HepG2 (cell line): ENCODE data around the gene WWC2. TPM values are rescaled to one million over a fixed set of nuclear protein-coding genes. Genes with fewer than 3 reads are reported as not detected.

Experiments
- ATAC-seq: fragments of 200-7000 bp; cut with Tn5 transposase; 3 replicates; pipeline ENCODE4 v1.9.1; 2020; ENCODE audit warnings: mild to moderate bottlenecking, moderate library complexity
- BruUV-seq: library from RNA; stranded (reverse); fragments of 400-500 nt; replicated peaks from 2 replicates; lab custom pipeline; 2021; lab: Mats Ljungman, UMichigan
- CTCF ChIA-PET: fragments of 300-600 bp; formaldehyde crosslinking; extraction: SDS; loops from one replicate; lab custom pipeline; 2021; ENCODE audit warnings: low total read pairs, inconsistent platforms, low intra/inter-chr PET ratio; lab: Yijun Ruan, JAX
- POLR2A ChIA-PET: fragments of 350-600 bp; sonication (Branson Sonifier 250); formaldehyde crosslinking; loops from one replicate; lab custom pipeline; 2020; ENCODE audit warnings: antibody characterized with exemption, inconsistent platforms; lab: Yijun Ruan, JAX
- DNase-seq: peaks from one replicate; pipeline ENCODE4 v3.0.0-alpha.2; 2015; ENCODE audit warnings: low spot score
- FAIRE-seq: peaks from 3 replicates; lab custom pipeline; 2011; peaks lifted over from hg19 to GRCh38; lab: Jason Lieb, UNC
- H2AFZ ChIP-seq: one replicate; pipeline ENCODE4 v1.6.1; 2011; ENCODE audit warnings: low read length, inconsistent platforms
- H3K27ac ChIP-seq: fragments of 300-600 bp; 3 replicates; pipeline ENCODE4 v1.8.0; 2011; ENCODE audit warnings: mixed run types, mild to moderate bottlenecking, mixed read lengths, low read length, inconsistent platforms; ENCODE audit not compliant: insufficient read depth; ENCODE audit errors: extremely low read length
- H3K27me3 ChIP-seq, 2 experiments: fragments of 200-600 bp in 1 of 2; 2 replicates in 1 of 2; 3 replicates in 1 of 2; pipeline versions ENCODE4 v1.6.0 to v1.8.0; 2011; ENCODE audit warnings: low read length in 2 of 2, mild to moderate bottlenecking in 2 of 2, moderate library complexity in 2 of 2, inconsistent platforms in 1 of 2; ENCODE audit not compliant: insufficient read depth in 2 of 2, control insufficient read depth in 1 of 2
- H3K36me3 ChIP-seq, 2 experiments: fragments of 200-600 bp in 1 of 2; replicated peaks in 1 of 2; 2 replicates in 1 of 2; 3 replicates in 1 of 2; pipeline versions ENCODE4 v1.5.1 to v1.8.0; 2011; ENCODE audit warnings: low read length in 2 of 2, inconsistent platforms in 1 of 2; ENCODE audit not compliant: insufficient read depth in 2 of 2, control insufficient read depth in 1 of 2
- H3K4me1 ChIP-seq: 2 replicates; pipeline ENCODE4 v1.5.1; 2012; ENCODE audit warnings: low read length, inconsistent platforms; ENCODE audit not compliant: insufficient read depth
- H3K4me2 ChIP-seq: 2 replicates; pipeline ENCODE4 v1.6.0; 2011; ENCODE audit warnings: low read depth, low read length, inconsistent platforms
- H3K4me3 ChIP-seq, 3 experiments: fragments of 200-600 bp in 1 of 3; sonication (generic), shearing (Covaris generic) in 1 of 3; replicated peaks in 1 of 3; 2 replicates each; pipeline ENCODE4 v1.5.1; 2011 to 2016; ENCODE audit warnings: low read length in 3 of 3, inconsistent platforms in 2 of 3, low read depth in 2 of 3, mild to moderate bottlenecking in 2 of 3, control low read depth in 1 of 3, mixed read lengths in 1 of 3; ENCODE audit not compliant: insufficient read depth in 1 of 3
- H3K79me2 ChIP-seq: one replicate; pipeline ENCODE4 v1.6.1; 2011; ENCODE audit warnings: low read length, inconsistent platforms; ENCODE audit not compliant: insufficient read depth
- H3K9ac ChIP-seq: 2 replicates; pipeline ENCODE4 v1.6.0; 2011; ENCODE audit warnings: mild to moderate bottlenecking, low read depth, low read length, inconsistent platforms; ENCODE audit not compliant: insufficient read depth
- H3K9me3 ChIP-seq: 2 replicates; pipeline ENCODE4 v1.5.1; 2012; ENCODE audit warnings: mild to moderate bottlenecking, low read length
- H4K20me1 ChIP-seq: 2 replicates; pipeline ENCODE4 v1.6.0; 2011; ENCODE audit warnings: inconsistent platforms, mild to moderate bottlenecking, low read length, moderate library complexity; ENCODE audit not compliant: insufficient read depth
- FOXM1 ChIP-seq: sonication (generic); formaldehyde crosslinking; IDR thresholded peaks from 2 replicates; pipeline ENCODE4 v1.5.0; 2020; ENCODE audit warnings: missing genetic modification reagents
- GLI4 ChIP-seq: sonication (generic); formaldehyde crosslinking; IDR thresholded peaks from 2 replicates; pipeline ENCODE4 v1.5.1; 2020; ENCODE audit warnings: missing genetic modification reagents, mild to moderate bottlenecking, moderate library complexity, borderline replicate concordance
- GMEB2 ChIP-seq: IDR thresholded peaks from 2 replicates; pipeline ENCODE4 v1.6.1; 2016; ENCODE audit warnings: missing biosample characterization, missing genetic modification reagents, low read depth
- HMGA1 ChIP-seq: sonication (generic); formaldehyde crosslinking; conservative IDR thresholded peaks from 2 replicates; pipeline ENCODE4 v1.4.0; 2020; ENCODE audit warnings: missing genetic modification reagents
- MAZ ChIP-seq, 2 experiments: sonication (generic) in 1 of 2; formaldehyde crosslinking in 1 of 2; IDR thresholded peaks; 2 replicates each; pipeline versions ENCODE4 v1.5.0 to v1.6.1; 2012 to 2020; ENCODE audit warnings: low read depth in 2 of 2, mild to moderate bottlenecking in 2 of 2, borderline replicate concordance in 1 of 2, improper control_type of control experiment in 1 of 2, low read length in 1 of 2, missing genetic modification reagents in 1 of 2, moderate library complexity in 1 of 2
- SP4 ChIP-seq: sonication (generic); formaldehyde crosslinking; IDR thresholded peaks from 2 replicates; pipeline ENCODE4 v1.8.1; 2023; ENCODE audit warnings: mild to moderate bottlenecking, missing genetic modification reagents
- SPEN ChIP-seq: sonication (generic); formaldehyde crosslinking; IDR thresholded peaks from 2 replicates; pipeline ENCODE4 v1.5.1; 2020; ENCODE audit warnings: low read depth, mild to moderate bottlenecking, missing genetic modification reagents
- TAF1 ChIP-seq: sonication (generic); formaldehyde crosslinking; IDR thresholded peaks from 2 replicates; pipeline ENCODE4 v1.4.0; 2020; ENCODE audit warnings: missing genetic modification reagents
- USF2 ChIP-seq, 2 experiments: sonication (generic) in 1 of 2; formaldehyde crosslinking in 1 of 2; IDR thresholded peaks; 2 replicates each; pipeline versions ENCODE4 v1.5.1 to v1.6.1; 2011 to 2020; ENCODE audit warnings: borderline replicate concordance in 1 of 2, low read depth in 1 of 2, low read length in 1 of 2, mild to moderate bottlenecking in 1 of 2, missing genetic modification reagents in 1 of 2, moderate library complexity in 1 of 2
- ZFP41 ChIP-seq: sonication (generic); formaldehyde crosslinking; IDR thresholded peaks from 2 replicates; pipeline ENCODE4 v1.4.0; 2020; ENCODE audit warnings: mild to moderate bottlenecking, missing genetic modification reagents, borderline replicate concordance
- ZNF761 ChIP-seq: sonication (generic); formaldehyde crosslinking; conservative IDR thresholded peaks from 2 replicates; pipeline ENCODE4 v1.4.0; 2020; ENCODE audit warnings: mild to moderate bottlenecking, missing genetic modification reagents
- WGBS: methylation state at CpG from one replicate; pipeline ENCODE4 v1.1.6; 2017; ENCODE audit warnings: low lambda C conversion rate; 5-methylcytosine and 5-hydroxymethylcytosine counted together
- in situ Hi-C: cut with HindIII; loops from 2 replicates; pipeline ENCODE4 v1.10.0; 2017; ENCODE audit warnings: low pct_unique_long_range_greater_than_20kb; ENCODE audit not compliant: extremely low pct_ligation_motif_present
- intact Hi-C: fragments of 100-400 bp; cut with micrococcal nuclease; formaldehyde crosslinking; loops from one replicate; pipeline ENCODE4 v1.10.0; 2022; ENCODE audit not compliant: unreplicated experiment
- polyA plus RNA-seq, 8 experiments: library from polyadenylated mRNA; depleted of rRNA in 3 of 8; stranded (reverse) in 7 of 8; unstranded in 1 of 8; fragments of >200 nt; fragmentation: Illumina TruSeq in 4 of 8; extraction: Trizol in 4 of 8; gene quantifications; 2 replicates each; pipeline versions ENCODE4 v1.2.1 to v1.2.3, GENCODE V29; 2011 to 2016; ENCODE audit warnings: low read depth in 4 of 8, missing spikeins in 1 of 8, mixed read lengths in 1 of 8; ENCODE audit not compliant: insufficient read depth in 1 of 8
- total RNA-seq, 5 experiments: library from RNA; depleted of rRNA; stranded (reverse); fragments of >200 nt; fragmentation: Illumina TruSeq; extraction: Trizol; gene quantifications; 2 replicates each; pipeline ENCODE4 v1.2.3, GENCODE V29; 2016; ENCODE audit warnings: low read depth in 1 of 5

WWC2 gene
- total and polyA plus RNA-seq, 2 of the 13 experiments (the other 11 are each of a cell fraction or from before 2014, with no cell fraction given) = 40.0 to 50.1 TPM

GRCh38 chr4:183255487-183255886 is 156.4 kb downstream of the WWC2 start:
- POLR2A ChIA-PET = no interaction called here
- TF ChIP-seq FOXM1 (CRISPR knock-in tag) (no peak), TAF1 (CRISPR knock-in tag) (no peak), USF2 (IDR thresholded peaks at IDR 0.05; ENCODE audit: low read depth, low read length) (no peak), USF2 (CRISPR knock-in tag; IDR thresholded peaks at IDR 0.05; ENCODE audit: borderline replicate concordance) (no peak), GMEB2 (CRISPR knock-in tag) (no peak), SP4 (CRISPR knock-in tag) (no peak), GLI4 (CRISPR knock-in tag) (no peak), HMGA1 (no peak), ZNF761 (CRISPR knock-in tag) (no peak), ZFP41 (CRISPR knock-in tag) (no peak), SPEN (no peak), MAZ (IDR thresholded peaks at IDR 0.05; ENCODE audit: borderline replicate concordance, low read depth, low read length) (no peak), MAZ (CRISPR knock-in tag; IDR thresholded peaks at IDR 0.05; ENCODE audit: low read depth) (no peak)
- TF ChIP-seq, all 625 proteins: peak for 0
- Histone ChIP-seq H3K27ac (no peak overlapping the region), H3K79me2 (no peaks in the 10 kb centered on the region), H3K9ac (no peak overlapping the region), H4K20me1 (no peaks in the 10 kb centered on the region; the same call in 1 of the 2 replicates), H2AFZ (no peak overlapping the region), H3K4me1 (peaks cover 8% of the 10 kb centered on the region), H3K4me2 (no peak overlapping the region), H3K9me3 (no peaks in the 10 kb centered on the region), H3K36me3 (peaks cover 32 to 63% of the 10 kb centered on the region in 2 experiments), H3K4me3 (no peak overlapping the region), H3K27me3 (no peaks in the 10 kb centered on the region)
- CTCF ChIA-PET = interaction anchor here (2.5 kb wide), 1 partner anchor 183 kb away, joined by 12 read pairs; no protein-coding TSS in a partner anchor
- BruUV-seq = no TSS peak
- intact Hi-C loops = no loop called here
- no peak for DNase-seq
- in situ Hi-C loops = loop anchor here (5.0 kb wide), 1 partner anchor 183 kb away; no protein-coding TSS in a partner anchor
- WGBS = 95% methylated on average over 3 of the region's 3 CpGs
- no peak for FAIRE-seq
- no peak for ATAC-seq
